22Rv1 (cell line): ENCODE data around the gene CCDC6.
"Not testable (repeated sequence)": the region's sequence is repeated elsewhere in the genome, so short reads cannot be mapped to it uniquely, and the experiment has no call there.

Experiments used
- H3K27ac ChIP-seq: fragments of 450-650 bp; 2 replicates; pipeline ENCODE4 v1.5.1; 2017
- ZFX ChIP-seq: fragments of 450-650 bp; IDR thresholded peaks from 2 replicates; pipeline ENCODE4 v1.6.1; 2017; ENCODE audit warnings: antibody characterized with exemption, borderline replicate concordance
- TF ChIP-seq, protein P1 (sequence below): fragments of 450-650 bp; IDR thresholded peaks from 2 replicates; pipeline ENCODE4 v1.5.1; 2017; ENCODE audit warnings: mild to moderate bottlenecking

The CCDC6 gene

GRCh38 chr10:59803714-59804113 is 102.6 kb downstream of the CCDC6 start:
- no peak overlapping the region for H3K27ac ChIP-seq
- TF ChIP-seq ZFX = no peak
- TF ChIP-seq, protein P1, sequence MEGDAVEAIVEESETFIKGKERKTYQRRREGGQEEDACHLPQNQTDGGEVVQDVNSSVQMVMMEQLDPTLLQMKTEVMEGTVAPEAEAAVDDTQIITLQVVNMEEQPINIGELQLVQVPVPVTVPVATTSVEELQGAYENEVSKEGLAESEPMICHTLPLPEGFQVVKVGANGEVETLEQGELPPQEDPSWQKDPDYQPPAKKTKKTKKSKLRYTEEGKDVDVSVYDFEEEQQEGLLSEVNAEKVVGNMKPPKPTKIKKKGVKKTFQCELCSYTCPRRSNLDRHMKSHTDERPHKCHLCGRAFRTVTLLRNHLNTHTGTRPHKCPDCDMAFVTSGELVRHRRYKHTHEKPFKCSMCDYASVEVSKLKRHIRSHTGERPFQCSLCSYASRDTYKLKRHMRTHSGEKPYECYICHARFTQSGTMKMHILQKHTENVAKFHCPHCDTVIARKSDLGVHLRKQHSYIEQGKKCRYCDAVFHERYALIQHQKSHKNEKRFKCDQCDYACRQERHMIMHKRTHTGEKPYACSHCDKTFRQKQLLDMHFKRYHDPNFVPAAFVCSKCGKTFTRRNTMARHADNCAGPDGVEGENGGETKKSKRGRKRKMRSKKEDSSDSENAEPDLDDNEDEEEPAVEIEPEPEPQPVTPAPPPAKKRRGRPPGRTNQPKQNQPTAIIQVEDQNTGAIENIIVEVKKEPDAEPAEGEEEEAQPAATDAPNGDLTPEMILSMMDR = no peak

GRCh38 chr10:59801171-59801570 is 105.2 kb downstream of the CCDC6 start:
- TF ChIP-seq, protein P1 = no peak
- no peak for TF ChIP-seq ZFX
- no peak overlapping the region for H3K27ac ChIP-seq

- no peak for TF ChIP-seq ZFX
- TF ChIP-seq, protein P1 = no peak
Observed at GRCh38 chr10:59799421-59799820, 106.9 kb downstream of the CCDC6 start.

DNA sequence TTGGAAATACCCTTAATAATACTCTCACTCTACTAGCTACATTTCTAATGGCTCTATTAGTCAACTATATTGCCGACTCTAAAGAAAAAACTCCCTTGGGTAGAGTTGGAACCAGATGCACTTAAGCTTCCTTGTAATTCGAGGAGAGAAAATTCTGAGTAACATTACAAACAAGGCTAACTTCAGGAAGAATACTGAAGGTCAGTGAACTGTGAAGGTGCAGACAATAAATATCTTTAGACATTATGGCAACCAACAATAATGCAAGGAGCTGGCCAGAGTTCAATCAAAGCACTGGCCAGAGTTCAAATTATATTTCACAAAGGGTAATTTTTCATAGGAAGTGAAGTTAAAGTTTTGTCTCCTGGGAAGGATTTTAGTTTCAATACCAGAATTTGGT is 112.4 kb downstream of the CCDC6 start:
- no peak overlapping the region for H3K27ac ChIP-seq

More at GRCh38 chr10:59799421-59799820, 106.9 kb downstream of the CCDC6 start:
- H3K27ac ChIP-seq = no peak overlapping the region

GRCh38 chr10:59792812-59793211 is 113.5 kb downstream of the CCDC6 start:
- H3K27ac ChIP-seq = no peak overlapping the region
- TF ChIP-seq, protein P1 = no peak
- TF ChIP-seq ZFX = no peak

More for the DNA sequence above, 112.4 kb downstream of the CCDC6 start:
- TF ChIP-seq, protein P1 = no peak
- no peak for TF ChIP-seq ZFX

- H3K27ac ChIP-seq = no peak overlapping the region
- TF ChIP-seq, protein P1 = no peak
- TF ChIP-seq ZFX = no peak
Observed at GRCh38 chr10:59791601-59792000, 114.8 kb downstream of the CCDC6 start.

DNA sequence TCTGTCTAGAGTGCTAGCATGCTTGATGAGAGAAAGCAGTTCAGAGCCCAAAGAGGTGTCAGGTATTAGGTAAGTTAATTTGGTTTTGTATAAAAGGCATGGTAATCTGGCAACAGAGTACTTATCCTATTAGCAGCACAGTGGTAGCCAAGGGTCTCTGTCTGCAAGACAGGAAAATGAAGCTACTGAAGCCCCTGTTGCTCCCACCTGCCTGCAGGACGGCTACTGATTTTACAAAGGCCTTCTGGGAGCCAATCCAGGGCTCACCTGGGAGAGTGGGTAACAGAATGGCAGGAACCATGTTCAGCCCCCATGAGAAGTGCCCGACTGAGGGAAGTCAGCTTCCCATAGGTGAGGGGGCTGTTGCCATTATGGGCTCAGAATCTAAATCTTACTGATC is 116.3 kb downstream of the CCDC6 start:
- not testable (repeated sequence) for H3K27ac ChIP-seq

- not testable (repeated sequence) for H3K27ac ChIP-seq
Observed at GRCh38 chr10:59788914-59789313, 117.4 kb downstream of the CCDC6 start.

GRCh38 chr10:59787032-59787431 is 119.3 kb downstream of the CCDC6 start:
- not testable (repeated sequence) for H3K27ac ChIP-seq

- H3K27ac ChIP-seq = not testable (repeated sequence)
Observed at GRCh38 chr10:59785476-59785875, 120.9 kb downstream of the CCDC6 start.
